T-cell (primary cell): ENCODE data around the gene REEP3. TPM values are rescaled to one million over a fixed set of nuclear protein-coding genes. Genes with fewer than 3 reads are reported as not detected.
A peak's percentile ranks its signal among the peaks of the same experiment; 100 is the strongest.

Experiments used
- ATAC-seq, 4 experiments: fragments of 200-7000 bp in 3 of 4; fragments of 150-1000 bp in 1 of 4; cut with Tn5 transposase; replicated peaks in 1 of 4; 1 replicate in 3 of 4; 2 replicates in 1 of 4; pipeline ENCODE4 v1.10.0; 2021; ENCODE audit warnings: moderate library complexity in 3 of 4, mild to moderate bottlenecking in 2 of 4, moderate number of reproducible peaks in 1 of 4
- CTCF ChIA-PET, 2 donors: fragments of 300-600 bp; sonication (Branson Sonifier 250); formaldehyde crosslinking; loops; one replicate each; lab custom pipeline; 2022; ENCODE audit warnings: antibody characterized with exemption in 2 of 2; lab: Charles Lee
- POLR2A ChIA-PET, 2 donors: fragments of 300-600 bp; sonication (Branson Sonifier 250); formaldehyde crosslinking; loops; one replicate each; lab custom pipeline; 2022; ENCODE audit warnings: antibody characterized with exemption in 2 of 2; lab: Charles Lee
- DNase-seq, 35 experiments: peaks; one replicate each; pipeline versions ENCODE4 v3.0.0 to v3.0.0-alpha.2; 2013 to 2023
- H3K27ac ChIP-seq: one replicate; pipeline ENCODE4 v1.5.1; 2013; ENCODE audit warnings: low read length
- H3K27me3 ChIP-seq, 2 experiments: replicated peaks in 1 of 2; 1 replicate in 1 of 2; 2 replicates in 1 of 2; pipeline versions ENCODE4 v1.6.1 to v1.7.0; 2013; ENCODE audit warnings: low read length in 1 of 2, mixed read lengths in 1 of 2; ENCODE audit not compliant: control insufficient read depth in 2 of 2, insufficient read depth in 2 of 2; ENCODE audit errors: extremely low read depth in 1 of 2
- H3K36me3 ChIP-seq, 2 donors: 1 replicate in 1 of 2; 2 replicates in 1 of 2; pipeline versions ENCODE4 v1.6.1 to v1.7.0; 2013; ENCODE audit warnings: low read length in 1 of 2; ENCODE audit not compliant: control insufficient read depth in 2 of 2, insufficient read depth in 1 of 2; ENCODE audit errors: extremely low read depth in 1 of 2
- H3K4me1 ChIP-seq, 2 experiments: 1 replicate in 1 of 2; 2 replicates in 1 of 2; pipeline versions ENCODE4 v1.6.1 to v1.7.0; 2013; ENCODE audit warnings: low read length in 2 of 2, mixed read lengths in 1 of 2; ENCODE audit not compliant: insufficient read depth in 2 of 2, control insufficient read depth in 1 of 2; ENCODE audit errors: extremely low read depth in 1 of 2
- H3K4me3 ChIP-seq, 2 donors: 1 replicate in 1 of 2; 2 replicates in 1 of 2; pipeline versions ENCODE4 v1.5.1 to v1.7.0; 2013; ENCODE audit warnings: mild to moderate bottlenecking in 2 of 2, low read length in 1 of 2, moderate library complexity in 1 of 2; ENCODE audit not compliant: control insufficient read depth in 1 of 2; ENCODE audit errors: extremely low read depth in 1 of 2
- H3K9me3 ChIP-seq: 2 replicates; pipeline ENCODE4 v1.7.0; 2013
- H3K27ac Mint-ChIP-seq, 2 donors: one replicate each; pipeline ENCODE4 v1.8.0; 2020 to 2021; ENCODE audit warnings: mild to moderate bottlenecking in 2 of 2, mixed read lengths in 2 of 2
- H3K27me3 Mint-ChIP-seq, 2 donors: one replicate each; pipeline ENCODE4 v1.8.0; 2021 to 2022; ENCODE audit warnings: mixed read lengths in 2 of 2
- H3K36me3 Mint-ChIP-seq: one replicate; pipeline ENCODE4 v1.8.0; 2021; ENCODE audit warnings: mixed read lengths
- H3K4me1 Mint-ChIP-seq, 3 donors: one replicate each; pipeline ENCODE4 v1.8.0; 2020 to 2022; ENCODE audit warnings: mixed read lengths in 3 of 3, mild to moderate bottlenecking in 1 of 3
- H3K4me3 Mint-ChIP-seq, 3 donors: one replicate each; pipeline ENCODE4 v1.8.0; 2020 to 2022; ENCODE audit warnings: mild to moderate bottlenecking in 3 of 3, mixed read lengths in 3 of 3, moderate library complexity in 3 of 3
- H3K9me3 Mint-ChIP-seq, 3 donors: one replicate each; pipeline ENCODE4 v1.8.0; 2020 to 2022; ENCODE audit warnings: mixed read lengths in 3 of 3
- WGBS: methylation state at CpG from one replicate; pipeline ENCODE4 v1.1.5; 2013; ENCODE audit warnings: missing lambda C conversion rate; ENCODE audit not compliant: insufficient coverage; 5-methylcytosine and 5-hydroxymethylcytosine counted together
- total RNA-seq, 35 experiments: library from RNA in 6 of 35; stranded (reverse) in 6 of 35; fragments of 120-200 nt in 1 of 35; gene quantifications; one replicate each; pipeline versions ENCODE4 v1.2.1 to v1.2.4 and lab custom pipeline; 2013 to 2026

The REEP3 gene
- total RNA-seq, 5 donors from 2014 or later (not counting 1 experiment from before 2014, with no cell fraction given) = 7.9 to 16.2 (median 9.9) TPM

GRCh38 chr10:63522995-63523394 is 1.8 kb downstream of the REEP3 start:
- Mint-ChIP-seq H3K27me3 (no peaks in the 10 kb centered on the region), H3K9me3 (no peaks in the 10 kb centered on the region), H3K4me1 (peaks cover 63 to 70% (median 69%) of the 10 kb centered on the region in 3 donors), H3K4me3 (peak overlapping the region; percentile 87 to 92 (median 90)), H3K27ac (peak overlapping the region; percentile 81 to 85), H3K36me3 (peaks cover 4% of the 10 kb centered on the region)
- H3K9me3 ChIP-seq = no peaks in the 10 kb centered on the region
- peak overlapping the region; percentile 83 for H3K27ac ChIP-seq
- H3K4me1 ChIP-seq = peaks cover 8 to 20% of the 10 kb centered on the region in 2 experiments
- ATAC-seq = no peak
- no peaks in the 10 kb centered on the region for H3K27me3 ChIP-seq
- DNase-seq = no peak
- H3K36me3 ChIP-seq = no peaks in the 10 kb centered on the region
- POLR2A ChIA-PET = interaction anchor here (0.6 to 1.8 kb wide), 6 partner anchors 43 to 306 kb away, joined by 3 to 9 read pairs (median 6); no protein-coding TSS in a partner anchor
- no peak overlapping the region for H3K4me3 ChIP-seq
- WGBS = no CpG with 5 or more reads among the region's 2 CpGs
- CTCF ChIA-PET = interaction anchor here (0.6 to 1.5 kb wide), 6 partner anchors 20 to 1226 kb away, joined by 3 to 8 read pairs (median 5); no protein-coding TSS in a partner anchor

DNA sequence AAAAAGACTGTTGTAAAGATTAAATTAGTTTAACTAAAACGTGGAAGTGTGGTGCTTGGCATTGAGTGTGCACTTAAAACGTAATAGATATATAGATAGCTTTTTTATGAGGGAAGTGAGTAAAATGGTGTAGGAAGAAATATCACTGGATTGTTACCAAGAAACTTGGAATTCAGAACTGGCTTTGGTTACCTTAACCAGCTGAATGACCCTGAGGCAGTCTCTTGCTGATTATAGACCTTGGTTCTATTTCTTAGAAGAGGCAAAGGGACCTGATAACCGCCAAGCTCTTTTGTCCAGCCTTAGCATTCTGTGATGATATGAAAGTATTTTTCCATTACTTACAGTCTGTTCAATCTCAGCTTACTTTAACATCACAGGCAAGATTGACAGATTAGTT is 3.8 kb downstream of the REEP3 start:
- DNase-seq (no peak), ATAC-seq (no peak)
- Histone ChIP-seq H3K36me3 (no peaks in the 10 kb centered on the region), H3K27ac (no peak overlapping the region), H3K27me3 (no peaks in the 10 kb centered on the region), H3K4me1 (peaks cover 12 to 17% of the 10 kb centered on the region in 2 experiments), H3K9me3 (no peaks in the 10 kb centered on the region), H3K4me3 (no peak overlapping the region)
- 100% methylated on average over 2 of the region's 3 CpGs for WGBS
- CTCF ChIA-PET = interaction anchor here in 1 of 2 donors (0.7 kb wide), 2 partner anchors 40 to 1633 kb away, joined by 3 to 6 read pairs; no protein-coding TSS in a partner anchor
- Mint-ChIP-seq H3K4me3 (no peak overlapping the region), H3K9me3 (no peaks in the 10 kb centered on the region), H3K4me1 (peaks cover 54 to 60% (median 57%) of the 10 kb centered on the region in 3 donors), H3K27me3 (no peaks in the 10 kb centered on the region), H3K27ac (no peak overlapping the region), H3K36me3 (peaks cover 16% of the 10 kb centered on the region)
- POLR2A ChIA-PET = interaction anchor here in 1 of 2 donors (0.6 to 0.7 kb wide), 2 partner anchors 59 to 272 kb away, joined by 3 to 9 read pairs; no protein-coding TSS in a partner anchor

DNA sequence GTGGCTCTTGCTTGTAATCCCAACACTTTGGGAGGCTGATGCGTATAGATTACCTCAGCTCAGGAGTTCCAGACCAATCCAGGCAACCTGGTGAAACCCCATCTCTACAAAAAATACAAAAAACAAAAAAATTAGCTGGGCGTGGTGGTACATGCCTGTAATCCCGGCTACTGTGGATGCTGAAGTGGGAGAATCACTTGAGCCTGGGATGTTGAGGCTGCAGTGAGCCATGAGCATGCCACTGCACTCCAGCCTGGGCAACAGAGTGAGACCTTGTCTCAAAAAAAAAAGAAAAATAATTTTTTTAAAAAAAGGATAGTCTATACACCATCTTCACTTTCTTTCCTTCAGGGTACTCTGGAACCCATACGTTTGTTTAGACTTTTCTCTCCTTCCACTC is 6.2 kb downstream of the REEP3 start:
- DNase-seq (no peak), ATAC-seq (no peak)
- no peak overlapping the region for H3K4me3 ChIP-seq
- H3K27ac Mint-ChIP-seq = no peak overlapping the region
- H3K27me3 Mint-ChIP-seq = no peaks in the 10 kb centered on the region
- POLR2A ChIA-PET = interaction anchor here in 1 of 2 donors (0.6 kb wide), 1 partner anchor 29 kb away, joined by 3 read pairs; no protein-coding TSS in a partner anchor
- H3K4me1 ChIP-seq = peaks cover 4 to 10% of the 10 kb centered on the region in 2 experiments
- H3K27me3 ChIP-seq = no peaks in the 10 kb centered on the region
- no peaks in the 10 kb centered on the region for H3K36me3 ChIP-seq
- H3K27ac ChIP-seq = no peak overlapping the region
- H3K9me3 Mint-ChIP-seq = no peaks in the 10 kb centered on the region
- CTCF ChIA-PET = interaction anchor here in 1 of 2 donors (0.6 kb wide), 1 partner anchor 370 kb away, joined by 3 read pairs; no protein-coding TSS in a partner anchor
- H3K36me3 Mint-ChIP-seq = peaks cover 16% of the 10 kb centered on the region
- WGBS = 100% methylated on average over 3 of the region's 4 CpGs
- H3K4me3 Mint-ChIP-seq = no peak overlapping the region
- no peaks in the 10 kb centered on the region for H3K9me3 ChIP-seq
- H3K4me1 Mint-ChIP-seq = peaks cover 43 to 48% (median 44%) of the 10 kb centered on the region in 3 donors

- Mint-ChIP-seq H3K9me3 (no peaks in the 10 kb centered on the region), H3K36me3 (peaks cover 16% of the 10 kb centered on the region), H3K27ac (no peak overlapping the region), H3K4me3 (no peak overlapping the region), H3K4me1 (peaks cover 36 to 40% (median 39%) of the 10 kb centered on the region in 3 donors), H3K27me3 (no peaks in the 10 kb centered on the region)
- POLR2A ChIA-PET = interaction anchor here in 1 of 2 donors (0.7 to 0.9 kb wide), 3 partner anchors 11 to 64 kb away, joined by 3 to 4 read pairs (median 4); no protein-coding TSS in a partner anchor
- DNase-seq (no peak), ATAC-seq (peak in 1 of 4 experiments; percentile 26)
- H3K4me1 ChIP-seq = peaks cover 3 to 4% of the 10 kb centered on the region in 2 experiments
- WGBS = 79% methylated on average over 4 of the region's 5 CpGs
- H3K36me3 ChIP-seq = no peaks in the 10 kb centered on the region
- H3K9me3 ChIP-seq = no peaks in the 10 kb centered on the region
- CTCF ChIA-PET = no interaction called here
- H3K4me3 ChIP-seq = no peak overlapping the region
- no peaks in the 10 kb centered on the region for H3K27me3 ChIP-seq
- no peak overlapping the region for H3K27ac ChIP-seq
Observed at GRCh38 chr10:63528084-63528744, 7.0 kb downstream of the REEP3 start.

GRCh38 chr10:63530409-63530808 is 9.2 kb downstream of the REEP3 start:
- Mint-ChIP-seq H3K27me3 (no peaks in the 10 kb centered on the region), H3K4me1 (peaks cover 30 to 32% (median 31%) of the 10 kb centered on the region in 3 donors), H3K36me3 (peaks cover 16% of the 10 kb centered on the region), H3K4me3 (no peak overlapping the region), H3K27ac (no peak overlapping the region), H3K9me3 (no peaks in the 10 kb centered on the region)
- ChIA-PET CTCF (interaction anchor here in 1 of 2 donors (0.5 kb wide), 1 partner anchor 931 kb away, joined by 3 read pairs; no protein-coding TSS in a partner anchor), POLR2A (interaction anchor here in 1 of 2 donors (0.7 kb wide), 1 partner anchor 25 kb away, joined by 4 read pairs; no protein-coding TSS in a partner anchor)
- Histone ChIP-seq H3K4me3 (no peak overlapping the region), H3K36me3 (no peaks in the 10 kb centered on the region), H3K4me1 (peaks cover 3 to 4% of the 10 kb centered on the region in 2 experiments), H3K9me3 (no peaks in the 10 kb centered on the region), H3K27me3 (no peaks in the 10 kb centered on the region), H3K27ac (no peak overlapping the region)
- no peak for ATAC-seq
- DNase-seq = no peak

DNA sequence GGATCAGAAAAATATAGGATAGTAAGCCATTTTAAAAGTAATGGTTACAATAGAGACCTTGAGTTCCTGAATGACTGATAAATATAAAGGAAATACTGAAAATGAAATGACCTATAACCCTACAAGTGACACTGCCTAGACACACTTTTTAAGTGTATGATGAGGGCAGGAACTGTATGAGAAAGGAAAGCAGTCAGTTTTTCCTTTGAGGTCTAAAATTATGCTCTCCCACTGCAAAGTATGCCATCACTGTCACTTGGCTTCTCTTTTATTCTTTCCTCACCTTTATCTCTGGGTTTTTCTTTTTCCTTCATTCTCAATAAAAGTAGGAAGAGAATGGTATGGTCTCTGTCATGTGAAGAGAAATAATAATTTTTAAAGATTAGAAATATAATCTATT is 13.5 kb downstream of the REEP3 start:
- H3K4me3 ChIP-seq = no peak overlapping the region
- H3K9me3 ChIP-seq = no peaks in the 10 kb centered on the region
- ATAC-seq (no peak), DNase-seq (no peak)
- no peak overlapping the region for H3K27ac ChIP-seq
- no peaks in the 10 kb centered on the region for H3K4me1 ChIP-seq
- H3K36me3 ChIP-seq = no peaks in the 10 kb centered on the region
- no peaks in the 10 kb centered on the region for H3K27me3 Mint-ChIP-seq
- H3K27ac Mint-ChIP-seq = no peak overlapping the region
- CTCF ChIA-PET = no interaction called here
- H3K4me3 Mint-ChIP-seq = no peak overlapping the region
- peaks cover 7 to 10% (median 7%) of the 10 kb centered on the region in 3 donors for H3K4me1 Mint-ChIP-seq
- POLR2A ChIA-PET = no interaction called here
- no peaks in the 10 kb centered on the region for H3K27me3 ChIP-seq
- no peaks in the 10 kb centered on the region for H3K9me3 Mint-ChIP-seq
- H3K36me3 Mint-ChIP-seq = no peaks in the 10 kb centered on the region
